GM21717 (cell line): Measurements from ENCODE around the gene GALNT1.
A peak's percentile ranks its signal among the peaks of the same experiment; 100 is the strongest.

Source experiments
- ATAC-seq: cut with Tn5 transposase; IDR thresholded peaks from one replicate; pipeline ENCODE4 v1.9.1; 2021; ENCODE audit warnings: mild to moderate bottlenecking, moderate library complexity; ENCODE audit not compliant: unreplicated experiment

Gene GALNT1

GRCh38 chr18:35662293-35663062, 80.9 kb downstream of the GALNT1 start:
- ATAC-seq, result peak; percentile 86

GRCh38 chr18:35671966-35672603, 90.5 kb downstream of the GALNT1 start:
- ATAC-seq, result no peak

GRCh38 chr18:35672897-35673296, 91.4 kb downstream of the GALNT1 start:
- ATAC-seq, result no peak

GRCh38 chr18:35673682-35674081, 92.1 kb downstream of the GALNT1 start:
- no peak for ATAC-seq

- no peak for ATAC-seq
Measured at GRCh38 chr18:35680139-35680551, 98.6 kb downstream of the GALNT1 start.

- ATAC-seq, result no peak
Measured at GRCh38 chr18:35682281-35682867, 100.8 kb downstream of the GALNT1 start.

GRCh38 chr18:35683021-35683420, 101.5 kb downstream of the GALNT1 start:
- no peak for ATAC-seq

- ATAC-seq, result peak; percentile 75
Measured at GRCh38 chr18:35688757-35689156, 107.2 kb downstream of the GALNT1 start.

- no peak for ATAC-seq
Measured at GRCh38 chr18:35689728-35690127, 108.2 kb downstream of the GALNT1 start.

GRCh38 chr18:35691625-35692024, 110.1 kb downstream of the GALNT1 start:
- no peak for ATAC-seq

GRCh38 chr18:35692866-35693265, 111.3 kb downstream of the GALNT1 start:
- ATAC-seq, result no peak

- no peak for ATAC-seq
Measured at GRCh38 chr18:35693829-35694228, 112.3 kb downstream of the GALNT1 start.

- ATAC-seq, result peak; percentile 68
Measured at GRCh38 chr18:35694808-35695207, 113.3 kb downstream of the GALNT1 start.

- ATAC-seq, result no peak
Measured at GRCh38 chr18:35695384-35695783, 113.8 kb downstream of the GALNT1 start.

GRCh38 chr18:35695803-35696202, 114.3 kb downstream of the GALNT1 start:
- no peak for ATAC-seq

- no peak for ATAC-seq
Measured at GRCh38 chr18:35696307-35696706, 114.8 kb downstream of the GALNT1 start.

- no peak for ATAC-seq
Measured at GRCh38 chr18:35697869-35698268, 116.3 kb downstream of the GALNT1 start.

GRCh38 chr18:35703043-35703688, 121.6 kb downstream of the GALNT1 start:
- no peak for ATAC-seq

- ATAC-seq, result no peak
Measured at GRCh38 chr18:35705988-35706387, 124.4 kb downstream of the GALNT1 start.

GRCh38 chr18:35707247-35707646, 125.7 kb downstream of the GALNT1 start:
- ATAC-seq, result no peak

- no peak for ATAC-seq
Measured at GRCh38 chr18:35707674-35708073, 126.1 kb downstream of the GALNT1 start.

GRCh38 chr18:35710581-35710980, 129.0 kb downstream of the GALNT1 start:
- ATAC-seq, result no peak
